ENCODE data around the gene SCGN.

Gene SCGN

DNA sequence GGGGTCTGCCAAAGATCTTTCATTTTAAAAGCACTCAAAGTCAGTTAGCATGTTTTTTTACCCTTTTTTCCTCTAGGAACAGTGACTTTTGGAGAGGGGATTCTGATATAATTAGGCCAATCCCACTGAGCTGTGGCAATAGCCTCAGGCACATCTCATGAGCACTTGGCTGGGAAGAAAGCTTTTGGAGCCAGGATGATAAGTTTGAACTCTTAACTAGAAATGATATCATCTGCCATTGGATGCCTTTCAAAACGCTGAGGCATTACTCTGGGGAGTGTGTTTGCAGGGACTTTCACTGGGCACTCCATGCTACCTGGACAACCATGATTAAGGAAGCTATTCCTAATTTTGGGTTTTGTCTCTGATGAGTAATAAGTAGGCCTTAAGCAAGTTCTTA is 3.7 kb downstream of the SCGN start:
- TF ChIP-seq, protein P1, sequence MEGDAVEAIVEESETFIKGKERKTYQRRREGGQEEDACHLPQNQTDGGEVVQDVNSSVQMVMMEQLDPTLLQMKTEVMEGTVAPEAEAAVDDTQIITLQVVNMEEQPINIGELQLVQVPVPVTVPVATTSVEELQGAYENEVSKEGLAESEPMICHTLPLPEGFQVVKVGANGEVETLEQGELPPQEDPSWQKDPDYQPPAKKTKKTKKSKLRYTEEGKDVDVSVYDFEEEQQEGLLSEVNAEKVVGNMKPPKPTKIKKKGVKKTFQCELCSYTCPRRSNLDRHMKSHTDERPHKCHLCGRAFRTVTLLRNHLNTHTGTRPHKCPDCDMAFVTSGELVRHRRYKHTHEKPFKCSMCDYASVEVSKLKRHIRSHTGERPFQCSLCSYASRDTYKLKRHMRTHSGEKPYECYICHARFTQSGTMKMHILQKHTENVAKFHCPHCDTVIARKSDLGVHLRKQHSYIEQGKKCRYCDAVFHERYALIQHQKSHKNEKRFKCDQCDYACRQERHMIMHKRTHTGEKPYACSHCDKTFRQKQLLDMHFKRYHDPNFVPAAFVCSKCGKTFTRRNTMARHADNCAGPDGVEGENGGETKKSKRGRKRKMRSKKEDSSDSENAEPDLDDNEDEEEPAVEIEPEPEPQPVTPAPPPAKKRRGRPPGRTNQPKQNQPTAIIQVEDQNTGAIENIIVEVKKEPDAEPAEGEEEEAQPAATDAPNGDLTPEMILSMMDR (conservative IDR thresholded peaks at IDR 0.05): no peak
- peak overlapping the region; percentile 84 for H3K27ac ChIP-seq

DNA sequence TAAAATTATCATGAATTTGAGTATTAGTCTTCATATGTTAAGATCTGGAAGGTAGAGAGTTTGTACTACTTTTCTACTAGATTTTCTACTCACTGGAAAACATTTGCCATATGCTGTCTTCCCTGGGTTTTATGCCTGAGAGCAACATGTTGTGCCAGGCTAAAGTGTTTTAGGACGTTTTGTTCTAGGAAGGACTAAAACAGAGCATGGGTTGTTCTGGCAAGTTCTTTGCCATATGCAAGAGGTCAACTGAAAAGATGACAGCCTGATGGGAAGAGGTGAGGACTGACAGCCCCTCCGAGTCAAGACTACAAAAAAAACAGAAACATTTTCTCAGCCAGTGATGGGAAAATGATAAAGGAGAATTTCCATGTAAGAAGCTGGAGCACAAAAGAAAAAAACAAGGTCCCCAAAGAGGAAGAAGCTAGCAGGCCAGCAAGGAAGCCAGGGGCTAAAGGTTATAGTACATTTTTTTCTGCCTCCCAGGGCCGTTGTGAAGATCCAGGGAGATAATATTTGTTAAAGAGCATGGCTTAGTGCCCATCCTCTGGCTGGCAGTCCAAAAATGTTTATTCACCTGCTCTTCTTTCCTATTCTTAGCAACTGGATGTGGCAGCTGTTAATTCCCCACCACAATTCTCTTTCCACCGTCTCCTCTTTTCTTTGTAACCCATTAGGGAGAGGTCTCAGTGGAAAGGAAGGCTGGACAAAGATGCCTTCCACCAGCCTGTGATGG is 7.8 kb downstream of the SCGN start:
- H3K27ac ChIP-seq: peak overlapping the region; percentile 90
- TF ChIP-seq, protein P1 (conservative IDR thresholded peaks at IDR 0.05): no peak

DNA sequence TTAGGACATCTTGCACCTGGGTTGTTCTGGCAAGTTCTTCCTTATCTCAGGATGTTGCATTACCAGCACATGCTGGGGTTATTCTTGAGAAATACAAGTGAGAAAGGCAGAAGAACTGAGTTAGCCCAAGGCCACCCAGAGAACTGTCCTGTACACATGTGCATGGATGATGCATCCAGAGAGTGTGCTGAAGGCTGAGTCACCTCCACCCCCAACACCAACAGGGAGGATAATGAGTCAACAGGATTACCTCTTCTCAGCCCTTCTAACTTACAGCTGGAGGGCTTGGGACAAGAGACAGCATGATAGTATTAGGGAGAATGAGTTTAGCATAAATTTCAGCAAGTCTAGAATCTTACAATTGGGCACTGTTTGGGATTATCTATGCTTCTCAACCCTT is 8.5 kb downstream of the SCGN start:
- H3K27ac ChIP-seq: peak overlapping the region; percentile 90
- TF ChIP-seq, protein P1 (conservative IDR thresholded peaks at IDR 0.05): no peak

DNA sequence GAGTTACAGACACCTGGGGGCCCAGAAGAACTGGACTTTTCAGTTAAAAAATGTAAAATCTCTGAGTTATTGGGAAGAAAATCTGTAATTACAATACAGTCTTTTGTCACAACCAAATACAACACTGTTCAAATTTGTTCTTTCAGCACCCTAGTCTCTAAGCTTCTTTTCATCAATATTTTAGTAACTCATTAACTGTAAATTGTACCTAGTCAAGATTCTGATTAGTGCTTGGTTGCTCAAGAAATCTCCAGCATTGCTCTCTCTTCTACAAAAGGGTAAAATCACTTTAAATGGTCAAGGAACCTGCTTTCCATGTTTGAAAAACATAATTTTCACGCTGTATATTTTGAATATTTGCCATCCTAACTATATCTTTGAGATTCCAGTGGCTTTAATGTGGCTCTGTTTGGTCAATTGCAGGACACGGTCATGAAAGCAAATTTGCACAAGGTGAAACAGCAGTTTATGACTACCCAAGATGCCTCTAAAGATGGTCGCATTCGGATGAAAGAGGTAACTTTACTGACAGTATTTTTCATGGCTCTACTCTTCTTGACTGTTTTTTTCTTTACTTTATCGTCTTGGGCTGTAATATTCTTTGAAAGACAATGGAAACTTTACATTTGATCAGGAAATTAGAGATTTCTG is 9.2 kb downstream of the SCGN start:
- TF ChIP-seq, protein P1 (conservative IDR thresholded peaks at IDR 0.05): no peak
- peak overlapping the region; percentile 90 for H3K27ac ChIP-seq

DNA sequence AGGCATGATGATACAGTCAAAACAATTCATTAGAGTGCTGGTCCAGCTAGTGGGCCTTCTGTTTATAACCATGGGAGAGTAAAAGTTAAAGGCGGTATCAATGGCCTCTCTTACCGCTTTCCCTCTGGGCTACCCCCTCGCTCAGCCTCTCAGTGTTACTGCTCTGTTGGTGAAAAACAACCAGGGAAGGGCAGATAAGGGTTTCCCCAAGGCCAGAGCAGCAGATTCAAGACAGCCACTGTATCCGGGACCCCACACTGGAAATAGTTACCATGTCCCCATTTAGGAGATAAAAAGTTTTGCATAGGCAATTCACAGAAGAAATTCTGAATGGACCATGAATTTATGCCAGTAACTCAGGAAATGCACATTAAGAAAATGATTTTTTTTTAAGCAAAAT is 13.4 kb downstream of the SCGN start:
- TF ChIP-seq, protein P1 (conservative IDR thresholded peaks at IDR 0.05): no peak
- H3K27ac ChIP-seq: no peak overlapping the region

DNA sequence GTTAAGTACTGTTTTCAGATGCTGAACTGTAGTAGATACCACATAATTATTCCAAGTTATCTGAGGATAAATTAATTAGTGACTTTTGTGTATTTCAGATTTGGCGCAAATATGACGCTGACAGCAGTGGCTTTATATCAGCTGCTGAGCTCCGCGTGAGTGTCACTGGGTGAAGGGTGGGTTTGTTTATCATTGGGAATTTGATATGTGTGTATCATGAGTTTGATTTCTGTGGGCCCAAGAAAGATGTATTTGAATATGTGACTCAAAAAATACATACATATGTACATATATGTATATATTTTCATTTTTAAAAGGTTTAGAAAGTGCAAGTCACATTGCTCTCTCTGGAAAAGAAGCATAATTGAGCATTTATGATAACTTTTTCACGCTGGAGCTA is 17.4 kb downstream of the SCGN start:
- peak overlapping the region; percentile 95 for H3K27ac ChIP-seq
- TF ChIP-seq, protein P1 (conservative IDR thresholded peaks at IDR 0.05): no peak

DNA sequence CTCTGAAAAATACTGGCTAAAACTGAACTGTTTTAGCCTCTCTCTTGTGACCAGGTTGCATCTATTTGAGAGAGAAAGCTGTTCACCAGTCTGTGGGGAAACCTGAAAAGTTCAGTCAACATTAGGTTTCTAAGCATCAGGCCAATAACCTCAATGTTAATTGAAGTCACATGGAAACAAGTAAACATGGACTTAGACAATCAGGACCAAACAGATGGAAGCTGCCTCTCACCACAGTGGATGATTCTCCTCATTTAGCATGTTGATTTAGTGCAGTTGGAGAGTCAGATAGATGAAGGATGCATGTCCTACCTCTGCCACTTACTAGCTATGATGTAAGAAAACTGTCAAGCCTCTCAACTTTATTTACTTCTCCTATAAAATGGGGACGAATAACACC is 18.2 kb downstream of the SCGN start:
- TF ChIP-seq, protein P1 (conservative IDR thresholded peaks at IDR 0.05): no peak
- peak overlapping the region; percentile 95 for H3K27ac ChIP-seq

All from VCaP (cell line).